AG04449 (cell line): ENCODE data around the gene NSF.

Experiments
- CTCF ChIA-PET: fragments of 350-600 bp; formaldehyde crosslinking; extraction: SDS; loops from one replicate; lab custom pipeline; 2021; ENCODE audit warnings: antibody characterized with exemption; lab: Yijun Ruan, JAX
- POLR2A ChIA-PET: fragments of 400-600, 350-600 bp; formaldehyde crosslinking; extraction: SDS; loops from one replicate; lab custom pipeline; 2020; ENCODE audit warnings: antibody characterized with exemption, inconsistent platforms; lab: Yijun Ruan, JAX
- DNase-seq: peaks from one replicate; pipeline ENCODE4 v3.0.0-alpha.2; 2010; ENCODE audit warnings: low read depth, low spot score
- H3K4me3 ChIP-seq: 2 replicates; pipeline ENCODE4 v1.5.1; 2011; ENCODE audit warnings: low read depth, mild to moderate bottlenecking, control low read depth, low read length
- TF ChIP-seq, protein P1 (sequence below): IDR thresholded peaks from one replicate; pipeline ENCODE4 v1.5.1; 2011; ENCODE audit warnings: mild to moderate bottlenecking, moderate library complexity, low read length, control low read depth, inconsistent platforms; ENCODE audit not compliant: insufficient read depth; ENCODE audit errors: missing control alignments

The NSF gene

DNA sequence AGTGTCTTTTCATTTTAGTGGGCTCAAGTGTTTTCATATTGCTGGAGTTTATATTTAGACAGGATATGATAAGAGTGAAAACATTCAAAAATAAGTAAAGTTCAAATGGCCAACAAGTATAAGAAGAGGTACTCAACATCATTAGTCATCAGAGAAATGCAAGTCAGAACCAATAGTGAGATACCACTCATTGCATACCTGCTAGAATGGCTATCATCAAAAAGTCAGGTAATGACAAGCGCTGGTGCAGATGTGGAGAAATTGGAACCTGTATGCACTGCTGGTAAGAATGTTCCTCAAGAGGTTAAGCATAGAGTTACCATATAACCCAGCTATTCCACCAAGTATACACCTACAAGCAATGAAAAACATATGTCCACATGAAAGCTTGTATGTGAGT lies 140.2 kb downstream of the NSF start:
- DNase-seq, result no peak
- ChIA-PET POLR2A (interaction anchor here (0.6 kb wide), 1 partner anchor 1149 kb away, joined by 3 read pairs; no protein-coding TSS in a partner anchor), CTCF (no interaction called here)
- H3K4me3 ChIP-seq, result no peak overlapping the region
- TF ChIP-seq, protein P1, sequence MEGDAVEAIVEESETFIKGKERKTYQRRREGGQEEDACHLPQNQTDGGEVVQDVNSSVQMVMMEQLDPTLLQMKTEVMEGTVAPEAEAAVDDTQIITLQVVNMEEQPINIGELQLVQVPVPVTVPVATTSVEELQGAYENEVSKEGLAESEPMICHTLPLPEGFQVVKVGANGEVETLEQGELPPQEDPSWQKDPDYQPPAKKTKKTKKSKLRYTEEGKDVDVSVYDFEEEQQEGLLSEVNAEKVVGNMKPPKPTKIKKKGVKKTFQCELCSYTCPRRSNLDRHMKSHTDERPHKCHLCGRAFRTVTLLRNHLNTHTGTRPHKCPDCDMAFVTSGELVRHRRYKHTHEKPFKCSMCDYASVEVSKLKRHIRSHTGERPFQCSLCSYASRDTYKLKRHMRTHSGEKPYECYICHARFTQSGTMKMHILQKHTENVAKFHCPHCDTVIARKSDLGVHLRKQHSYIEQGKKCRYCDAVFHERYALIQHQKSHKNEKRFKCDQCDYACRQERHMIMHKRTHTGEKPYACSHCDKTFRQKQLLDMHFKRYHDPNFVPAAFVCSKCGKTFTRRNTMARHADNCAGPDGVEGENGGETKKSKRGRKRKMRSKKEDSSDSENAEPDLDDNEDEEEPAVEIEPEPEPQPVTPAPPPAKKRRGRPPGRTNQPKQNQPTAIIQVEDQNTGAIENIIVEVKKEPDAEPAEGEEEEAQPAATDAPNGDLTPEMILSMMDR, result no peak

DNA sequence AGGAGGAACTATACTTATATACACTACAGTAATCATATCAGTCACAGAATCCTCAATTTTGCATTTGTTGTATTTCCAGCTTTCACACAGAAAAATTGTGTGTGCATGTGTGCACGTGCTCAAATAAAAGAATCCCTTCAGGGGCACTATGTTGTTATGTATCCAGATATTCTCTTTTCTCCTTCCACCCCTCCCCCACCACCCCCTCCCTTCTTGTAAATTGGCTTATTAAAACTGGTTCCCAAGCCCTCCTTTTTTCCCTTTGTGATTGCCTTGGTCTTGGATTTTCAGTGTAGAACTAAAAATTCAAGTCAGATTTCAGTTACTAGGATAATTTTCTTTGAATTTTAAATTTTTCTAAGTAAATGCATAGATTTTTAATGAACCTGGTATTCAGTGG lies 141.7 kb downstream of the NSF start:
- TF ChIP-seq, protein P1, result no peak
- CTCF ChIA-PET, result interaction anchor here (1.0 to 1.9 kb wide), 4 partner anchors 9 to 103 kb away, joined by 3 to 4 read pairs (median 3); no protein-coding TSS in a partner anchor
- no peak for DNase-seq
- no peak overlapping the region for H3K4me3 ChIP-seq
- POLR2A ChIA-PET, result no interaction called here

DNA sequence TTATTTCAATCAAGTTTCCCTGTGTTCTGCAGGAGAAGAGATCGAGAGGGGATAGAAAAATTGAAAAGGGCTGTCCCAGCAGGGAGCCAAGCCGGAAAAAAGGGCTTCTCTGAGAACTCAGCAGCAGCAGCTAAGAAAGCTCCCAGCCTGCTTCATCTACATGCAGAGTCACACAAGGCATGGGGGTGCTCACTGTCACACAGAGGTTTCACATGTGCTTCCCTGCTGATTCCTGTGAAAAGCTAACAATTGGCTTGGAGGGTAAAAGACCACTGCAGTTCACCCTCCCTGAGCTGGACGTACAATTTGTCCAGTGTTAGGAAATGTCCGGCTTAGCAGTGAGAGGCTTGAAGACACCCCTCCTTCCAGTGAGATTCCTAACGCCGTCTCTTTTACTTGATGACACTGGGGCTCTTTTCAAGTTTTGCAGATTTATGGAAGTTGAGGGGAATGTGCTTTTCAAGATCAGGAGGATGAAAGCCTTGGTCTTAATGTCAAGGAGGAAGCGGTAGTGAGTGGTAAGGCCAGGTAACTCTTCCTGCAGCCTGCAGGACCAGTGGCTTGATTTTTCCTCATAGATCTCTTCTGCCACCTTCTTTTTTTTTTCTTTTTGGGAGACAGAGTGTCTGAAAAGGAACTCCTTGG lies 142.4 kb downstream of the NSF start:
- ChIA-PET POLR2A (interaction anchor here (0.6 kb wide), 1 partner anchor 210 kb away, joined by 3 read pairs; no protein-coding TSS in a partner anchor), CTCF (interaction anchor here (1.0 to 1.9 kb wide), 4 partner anchors 9 to 103 kb away, joined by 3 to 4 read pairs (median 3); no protein-coding TSS in a partner anchor)
- DNase-seq, result no peak
- TF ChIP-seq, protein P1, result no peak
- no peak overlapping the region for H3K4me3 ChIP-seq

DNA sequence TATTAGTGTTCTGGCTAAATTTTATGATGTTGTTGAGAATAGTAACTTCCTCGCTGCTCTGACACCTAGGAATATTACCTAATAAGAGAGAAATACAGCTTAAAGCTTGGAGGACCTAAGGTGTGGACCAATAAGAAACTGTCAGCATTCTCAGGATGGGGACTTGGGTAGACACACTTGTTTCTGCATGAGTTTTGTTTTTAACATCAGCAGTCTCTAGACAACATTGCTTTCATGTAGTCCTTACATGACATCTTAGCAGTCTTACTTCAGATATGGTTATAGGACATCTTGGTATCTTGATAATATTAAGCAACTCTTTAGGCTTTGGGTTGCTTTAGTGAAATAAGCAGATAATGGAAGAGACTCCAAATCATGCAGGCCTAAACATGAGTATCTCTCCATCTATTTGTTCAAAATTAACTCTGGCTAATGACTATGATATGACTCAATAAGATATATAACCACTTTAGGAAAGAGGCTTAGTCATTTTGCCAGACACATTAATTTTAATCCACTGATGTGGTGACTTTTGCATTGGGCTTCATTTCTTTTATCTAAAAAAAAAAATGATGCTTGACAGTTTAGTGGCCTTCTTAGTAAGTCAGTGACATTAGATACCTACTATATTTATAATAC lies 143.5 kb downstream of the NSF start:
- DNase-seq, result no peak
- TF ChIP-seq, protein P1, result no peak
- POLR2A ChIA-PET, result no interaction called here
- CTCF ChIA-PET, result no interaction called here
- H3K4me3 ChIP-seq, result no peak overlapping the region

DNA sequence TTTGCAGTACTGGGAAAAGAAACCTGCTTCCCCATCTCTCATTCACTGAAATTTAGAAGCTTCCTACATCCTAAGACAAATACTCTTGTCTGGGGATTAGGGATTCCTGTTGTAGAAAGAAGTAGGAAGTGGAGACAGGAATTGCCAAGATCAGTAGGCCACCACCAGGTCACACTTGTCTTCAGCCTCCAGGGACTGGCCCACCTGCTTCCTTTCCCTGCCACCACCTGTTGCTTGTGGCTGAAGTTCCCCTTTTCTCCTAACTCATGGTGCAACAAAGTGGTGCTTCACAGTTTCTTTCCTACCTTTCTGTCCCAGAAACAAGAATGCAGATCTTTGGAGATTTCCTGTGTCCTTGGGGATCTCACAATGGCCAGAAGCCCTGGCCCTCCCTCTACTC lies 145.6 kb downstream of the NSF start:
- H3K4me3 ChIP-seq, result no peak overlapping the region
- TF ChIP-seq, protein P1, result no peak
- POLR2A ChIA-PET, result no interaction called here
- DNase-seq, result no peak
- CTCF ChIA-PET, result no interaction called here

DNA sequence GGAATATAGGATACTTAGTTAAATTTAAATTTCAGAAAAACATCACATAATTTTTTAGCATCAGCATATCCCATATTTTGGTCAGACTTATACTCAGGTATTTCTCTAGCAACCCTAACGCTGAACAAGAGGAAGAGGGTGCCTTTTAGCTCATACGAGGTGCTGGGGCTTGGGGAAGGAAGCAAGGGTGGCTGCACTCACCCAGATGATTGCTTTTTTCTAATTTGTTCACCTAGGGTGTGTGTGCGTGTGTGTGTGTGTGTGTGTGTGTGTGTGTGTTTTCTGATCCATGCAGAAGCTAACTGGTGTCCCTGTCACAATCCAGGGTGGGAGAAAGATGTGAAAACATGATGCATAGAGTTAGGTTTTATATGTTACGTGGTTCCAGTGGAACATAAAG lies 146.9 kb downstream of the NSF start:
- no peak for DNase-seq
- ChIA-PET POLR2A (no interaction called here), CTCF (no interaction called here)
- no peak overlapping the region for H3K4me3 ChIP-seq
- TF ChIP-seq, protein P1, result no peak
